ENCODE data around the gene DIO2. TPM values are rescaled to one million over a fixed set of nuclear protein-coding genes. Genes with fewer than 3 reads are reported as not detected.
A peak's percentile ranks its signal among the peaks of the same experiment; 100 is the strongest.

The DIO2 gene
- polyA plus RNA-seq, 3 donors, result 0.26 to 0.76 (median 0.58) TPM

GRCh38 chr14:80172375-80173051 lies 38.8 kb downstream of the DIO2 start:
- no peak for DNase-seq (ENCODE audit: low read depth in 3 of 3, low spot score in 2 of 3)

DNA sequence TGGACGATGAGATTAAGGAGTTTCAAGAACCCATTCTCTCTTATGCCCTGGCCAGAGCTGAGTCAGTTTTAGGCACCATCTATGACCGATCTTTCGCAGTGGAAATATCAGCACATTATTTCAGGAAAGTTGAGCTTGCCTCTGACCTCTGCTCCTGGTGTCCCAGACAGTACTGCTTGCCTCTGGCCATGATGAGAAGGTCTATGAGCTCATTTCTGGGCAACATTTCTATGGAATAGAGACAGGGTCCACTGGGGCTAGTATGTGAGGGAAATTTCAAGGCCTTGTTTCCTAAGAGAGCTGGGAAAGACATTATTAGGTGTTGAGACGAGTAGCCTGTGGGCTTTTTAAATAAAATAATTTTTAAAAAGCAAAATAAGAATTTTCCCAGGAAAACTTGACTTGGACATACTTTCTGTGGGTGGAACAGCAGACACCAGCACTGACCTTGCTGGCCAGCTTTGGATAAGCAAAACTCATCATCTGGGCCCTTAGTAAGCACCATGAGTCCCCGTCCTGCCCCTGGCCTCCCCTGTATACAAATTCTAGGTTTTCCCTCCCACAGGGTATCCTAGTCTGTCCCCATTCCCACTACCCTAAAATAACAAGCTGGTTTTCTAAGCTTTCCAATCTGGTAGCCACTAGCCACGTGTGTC lies 43.4 kb downstream of the DIO2 start:
- DNase-seq (ENCODE audit: low read depth in 3 of 3, low spot score in 2 of 3), result no peak

GRCh38 chr14:80164991-80165721 lies 46.1 kb downstream of the DIO2 start:
- no peak for DNase-seq (ENCODE audit: low read depth in 3 of 3, low spot score in 2 of 3)

DNA sequence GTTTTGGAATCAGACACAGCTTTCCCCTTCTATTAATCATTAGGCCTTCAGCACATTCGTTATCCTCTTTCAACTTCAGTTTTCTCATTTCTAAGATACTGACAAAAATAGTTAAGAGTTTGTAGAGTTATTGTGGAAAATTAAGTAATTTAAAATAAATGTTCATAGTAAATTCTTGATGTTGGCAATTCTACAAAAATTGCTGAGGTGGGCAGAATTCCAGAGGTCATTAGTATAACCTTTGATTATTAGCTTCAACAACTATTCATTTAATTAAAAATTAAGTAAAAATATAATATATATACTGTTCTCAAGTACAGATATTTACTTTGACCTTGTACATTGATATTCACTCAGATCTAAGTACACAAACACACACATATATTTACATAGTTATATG lies 58.5 kb downstream of the DIO2 start:
- no peak for DNase-seq (ENCODE audit: low read depth in 3 of 3, low spot score in 2 of 3)

GRCh38 chr14:80152166-80152565 lies 59.1 kb downstream of the DIO2 start:
- DNase-seq (ENCODE audit: low read depth in 3 of 3, low spot score in 2 of 3), result peak in 2 of 3 donors; percentile 10 to 18

GRCh38 chr14:80150301-80150700 lies 61.0 kb downstream of the DIO2 start:
- DNase-seq (ENCODE audit: low read depth in 3 of 3, low spot score in 2 of 3), result no peak
